ENCODE results near the gene TIE1. TPM values are rescaled to one million over a fixed set of nuclear protein-coding genes. Genes with fewer than 3 reads are reported as not detected.
A peak's percentile ranks its signal among the peaks of the same experiment; 100 is the strongest.

TIE1 gene
- total RNA-seq, 3 donors from 2014 or later (not counting 1 experiment from before 2014, with no cell fraction given) = 4.5 to 10.7 (median 6.7) TPM

DNA sequence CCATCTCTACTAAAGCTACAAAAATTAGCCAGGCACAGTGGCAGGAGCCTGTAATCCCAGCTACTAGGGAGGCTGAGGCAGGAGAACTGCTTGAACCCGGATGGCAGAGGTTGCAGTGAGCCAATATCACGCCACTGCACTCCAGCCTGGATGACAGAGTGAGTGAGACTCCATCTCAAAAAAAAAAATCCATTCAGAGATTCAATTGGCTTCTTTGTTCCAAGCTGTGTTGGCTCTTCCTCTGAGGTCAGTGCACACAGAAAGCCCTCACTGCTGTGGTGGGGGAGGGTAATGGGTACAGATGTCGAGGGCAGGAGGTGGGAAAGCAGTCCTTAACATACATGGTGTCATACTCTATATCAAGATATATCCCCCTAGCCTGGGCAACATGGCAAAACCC, 14.7 kb downstream of the TIE1 start:
- H3K27ac Mint-ChIP-seq = no peak overlapping the region
- WGBS (ENCODE audit: insufficient coverage) = 92% methylated on average over 2 of the region's 3 CpGs
- H3K27me3 ChIP-seq (ENCODE audit: control insufficient read depth, insufficient read depth, low read length) = no peaks in the 10 kb centered on the region
- TF ChIP-seq, protein P1, sequence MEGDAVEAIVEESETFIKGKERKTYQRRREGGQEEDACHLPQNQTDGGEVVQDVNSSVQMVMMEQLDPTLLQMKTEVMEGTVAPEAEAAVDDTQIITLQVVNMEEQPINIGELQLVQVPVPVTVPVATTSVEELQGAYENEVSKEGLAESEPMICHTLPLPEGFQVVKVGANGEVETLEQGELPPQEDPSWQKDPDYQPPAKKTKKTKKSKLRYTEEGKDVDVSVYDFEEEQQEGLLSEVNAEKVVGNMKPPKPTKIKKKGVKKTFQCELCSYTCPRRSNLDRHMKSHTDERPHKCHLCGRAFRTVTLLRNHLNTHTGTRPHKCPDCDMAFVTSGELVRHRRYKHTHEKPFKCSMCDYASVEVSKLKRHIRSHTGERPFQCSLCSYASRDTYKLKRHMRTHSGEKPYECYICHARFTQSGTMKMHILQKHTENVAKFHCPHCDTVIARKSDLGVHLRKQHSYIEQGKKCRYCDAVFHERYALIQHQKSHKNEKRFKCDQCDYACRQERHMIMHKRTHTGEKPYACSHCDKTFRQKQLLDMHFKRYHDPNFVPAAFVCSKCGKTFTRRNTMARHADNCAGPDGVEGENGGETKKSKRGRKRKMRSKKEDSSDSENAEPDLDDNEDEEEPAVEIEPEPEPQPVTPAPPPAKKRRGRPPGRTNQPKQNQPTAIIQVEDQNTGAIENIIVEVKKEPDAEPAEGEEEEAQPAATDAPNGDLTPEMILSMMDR (IDR thresholded peaks at IDR 0.05) = no peak
- no peaks in the 10 kb centered on the region for H3K4me1 ChIP-seq (ENCODE audit: control insufficient read depth, insufficient read depth, low read length)
- H3K27ac ChIP-seq (ENCODE audit: low read length) = no peak overlapping the region
- H3K36me3 ChIP-seq (ENCODE audit: control insufficient read depth, insufficient read depth, low read length) = no peaks in the 10 kb centered on the region
- DNase-seq = no peak
- no peak overlapping the region for H3K4me3 Mint-ChIP-seq
- H3K4me3 ChIP-seq (ENCODE audit: low read length) = no peak overlapping the region
- H3K9me3 ChIP-seq (ENCODE audit: control insufficient read depth, insufficient read depth, low read length) = no peaks in the 10 kb centered on the region
- peaks cover 0 to 12% of the 10 kb centered on the region in 2 donors for H3K4me1 Mint-ChIP-seq
- H3K36me3 Mint-ChIP-seq = no peaks in the 10 kb centered on the region
- no peaks in the 10 kb centered on the region for H3K9me3 Mint-ChIP-seq
- intact Hi-C loops (cut with micrococcal nuclease) = no loop called here
- H3K27me3 Mint-ChIP-seq (ENCODE audit: low read depth in 2 of 2) = no peaks in the 10 kb centered on the region
- no peak for ATAC-seq

DNA sequence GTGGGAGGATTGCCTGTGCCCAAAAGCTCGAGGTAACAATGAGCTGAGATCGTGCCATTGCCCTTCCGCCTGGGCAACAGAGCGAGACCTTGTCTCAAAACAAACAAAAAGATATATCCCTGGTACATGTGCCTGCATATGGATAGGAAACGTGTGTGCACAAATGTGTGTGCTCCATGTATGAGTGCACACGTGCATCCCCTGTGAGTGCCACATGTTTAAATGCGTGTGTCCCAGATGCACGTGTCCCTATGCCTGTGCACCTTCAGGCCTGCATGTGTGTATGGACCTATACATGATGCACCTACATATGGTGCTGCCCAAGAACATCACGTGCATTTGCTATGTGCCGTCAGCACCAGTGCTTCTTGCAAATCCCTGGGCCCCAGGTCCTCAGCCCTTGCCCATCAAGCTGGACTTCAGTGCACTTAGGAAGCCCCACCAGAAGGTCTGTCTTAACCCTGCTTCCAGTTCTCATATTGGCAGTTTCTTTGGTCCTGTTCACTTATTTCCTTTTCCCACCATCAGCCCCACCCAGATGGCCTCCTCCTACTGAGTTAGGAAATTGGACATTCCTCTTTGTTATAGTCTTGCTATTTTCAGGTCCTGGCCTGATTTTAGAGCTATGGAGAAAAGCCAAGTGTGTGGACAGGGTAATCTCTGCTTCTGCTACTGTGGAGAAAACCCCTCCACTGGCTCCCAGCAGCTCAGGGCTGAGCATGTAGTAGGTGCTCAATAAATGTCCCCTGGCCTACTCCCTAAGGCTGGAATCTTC, 15.4 kb downstream of the TIE1 start:
- no peaks in the 10 kb centered on the region for H3K9me3 Mint-ChIP-seq
- 87% methylated on average over 10 of the region's 10 CpGs for WGBS (ENCODE audit: insufficient coverage)
- H3K9me3 ChIP-seq (ENCODE audit: control insufficient read depth, insufficient read depth, low read length) = no peaks in the 10 kb centered on the region
- peaks cover 0 to 12% of the 10 kb centered on the region in 2 donors for H3K4me1 Mint-ChIP-seq
- H3K27me3 ChIP-seq (ENCODE audit: control insufficient read depth, insufficient read depth, low read length) = no peaks in the 10 kb centered on the region
- ATAC-seq (no peak), DNase-seq (no peak)
- intact Hi-C loops (cut with micrococcal nuclease) = no loop called here
- H3K27ac ChIP-seq (ENCODE audit: low read length) = no peak overlapping the region
- TF ChIP-seq, protein P1 (IDR thresholded peaks at IDR 0.05) = no peak
- no peaks in the 10 kb centered on the region for H3K36me3 Mint-ChIP-seq
- no peaks in the 10 kb centered on the region for H3K4me1 ChIP-seq (ENCODE audit: control insufficient read depth, insufficient read depth, low read length)
- no peak overlapping the region for H3K27ac Mint-ChIP-seq
- H3K27me3 Mint-ChIP-seq (ENCODE audit: low read depth in 2 of 2) = no peaks in the 10 kb centered on the region
- no peaks in the 10 kb centered on the region for H3K36me3 ChIP-seq (ENCODE audit: control insufficient read depth, insufficient read depth, low read length)
- no peak overlapping the region for H3K4me3 ChIP-seq (ENCODE audit: low read length)
- H3K4me3 Mint-ChIP-seq = no peak overlapping the region

DNA sequence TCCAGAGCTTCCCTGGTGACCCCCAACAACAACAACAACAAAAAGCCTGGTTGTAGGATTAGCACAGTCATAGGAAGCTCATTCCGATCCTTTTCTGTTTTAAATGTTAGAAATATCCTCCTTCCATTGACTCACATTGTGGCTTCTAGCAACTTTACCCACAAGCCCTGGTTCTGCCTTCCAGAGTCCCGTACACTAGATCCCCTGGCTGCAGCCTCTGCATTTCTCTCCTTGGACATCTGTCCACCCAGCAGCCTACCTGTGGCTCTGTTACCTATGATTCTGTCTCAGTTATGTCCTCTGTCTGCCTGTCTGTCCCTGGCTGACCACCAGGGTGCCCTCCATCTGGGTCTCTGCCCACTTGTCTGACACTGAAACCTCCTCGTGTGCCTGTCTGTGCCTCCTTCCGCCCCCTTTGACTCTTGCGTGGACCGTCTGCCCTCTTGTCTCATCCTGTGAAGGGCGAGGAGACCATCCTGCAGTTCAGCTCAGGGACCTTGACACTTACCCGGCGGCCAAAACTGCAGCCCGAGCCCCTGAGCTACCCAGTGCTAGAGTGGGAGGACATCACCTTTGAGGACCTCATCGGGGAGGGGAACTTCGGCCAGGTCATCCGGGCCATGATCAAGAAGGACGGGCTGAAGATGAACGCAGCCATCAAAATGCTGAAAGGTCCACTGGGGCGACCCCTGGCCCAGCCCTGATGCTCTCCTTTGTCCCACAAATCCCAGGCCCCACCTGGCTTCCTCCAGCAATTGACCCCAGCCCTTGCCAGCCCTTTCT, 16.1 kb downstream of the TIE1 start:
- WGBS (ENCODE audit: insufficient coverage) = 94% methylated on average over 16 of the region's 16 CpGs
- H3K36me3 Mint-ChIP-seq = no peaks in the 10 kb centered on the region
- no peaks in the 10 kb centered on the region for H3K9me3 Mint-ChIP-seq
- Histone ChIP-seq H3K27me3 (ENCODE audit: control insufficient read depth, insufficient read depth, low read length) (no peaks in the 10 kb centered on the region), H3K4me1 (ENCODE audit: control insufficient read depth, insufficient read depth, low read length) (no peaks in the 10 kb centered on the region), H3K9me3 (ENCODE audit: control insufficient read depth, insufficient read depth, low read length) (no peaks in the 10 kb centered on the region), H3K4me3 (ENCODE audit: low read length) (no peak overlapping the region), H3K27ac (ENCODE audit: low read length) (no peak overlapping the region), H3K36me3 (ENCODE audit: control insufficient read depth, insufficient read depth, low read length) (no peaks in the 10 kb centered on the region)
- peaks cover 0 to 12% of the 10 kb centered on the region in 2 donors for H3K4me1 Mint-ChIP-seq
- ATAC-seq (no peak), DNase-seq (no peak)
- no peaks in the 10 kb centered on the region for H3K27me3 Mint-ChIP-seq (ENCODE audit: low read depth in 2 of 2)
- TF ChIP-seq, protein P1 (IDR thresholded peaks at IDR 0.05) = no peak
- intact Hi-C loops (cut with micrococcal nuclease) = no loop called here
- peak overlapping the region in 1 of 2 donors; percentile 35 for H3K27ac Mint-ChIP-seq
- H3K4me3 Mint-ChIP-seq = no peak overlapping the region

All from natural killer cell (primary cell).